K562 (cell line): ENCODE results near the gene DAB2. TPM values are rescaled to one million over a fixed set of nuclear protein-coding genes. Genes with fewer than 3 reads are reported as not detected.

Source experiments
- ATAC-seq: fragments of 200-7000 bp; cut with Tn5 transposase; 3 replicates; pipeline ENCODE4 v1.9.1; 2020; ENCODE audit warnings: moderate library complexity
- BruUV-seq: library from RNA; stranded (reverse); fragments of 400-500 nt; replicated peaks from 2 replicates; lab custom pipeline; 2021; lab: Mats Ljungman, UMichigan
- CTCF ChIA-PET: fragments of 300-600 bp; formaldehyde crosslinking; extraction: SDS; loops from one replicate; lab custom pipeline; 2021; ENCODE audit warnings: low intra/inter-chr PET ratio; lab: Yijun Ruan, JAX
- POLR2A ChIA-PET: fragments of 300-600, 350-650 bp; sonication (Branson Sonifier 250); formaldehyde crosslinking; extraction: SDS; loops from one replicate; lab custom pipeline; 2021; ENCODE audit warnings: antibody characterized with exemption, inconsistent platforms; lab: Yijun Ruan, JAX
- DNase-seq, 4 experiments: peaks; one replicate each; pipeline versions ENCODE4 v3.0.0 to v3.0.0-alpha.2; 2011 to 2018; ENCODE audit warnings: low spot score in 3 of 4, mixed read lengths in 3 of 4; ENCODE audit errors: extremely low read depth in 1 of 4
- FAIRE-seq: peaks from 2 replicates; lab custom pipeline; 2011; peaks lifted over from hg19 to GRCh38; lab: Jason Lieb, UNC
- H2AFZ ChIP-seq: 2 replicates; pipeline ENCODE4 v1.6.0; 2011; ENCODE audit warnings: low read depth, low read length, control low read depth, inconsistent platforms
- H3K27ac ChIP-seq: fragments of 200-600 bp; 3 replicates; pipeline ENCODE4 v1.8.0; 2011; ENCODE audit warnings: low read depth, mild to moderate bottlenecking, control low read depth, inconsistent platforms, low read length, moderate library complexity, mixed read lengths; ENCODE audit errors: extremely low read depth
- H3K27me3 ChIP-seq, 2 experiments: fragments of 300-600 bp in 1 of 2; 2 replicates in 1 of 2; 3 replicates in 1 of 2; pipeline versions ENCODE4 v1.6.0 to v1.8.0; 2011; ENCODE audit warnings: inconsistent platforms in 2 of 2, low read length in 2 of 2, mild to moderate bottlenecking in 1 of 2, mixed read lengths in 1 of 2, moderate library complexity in 1 of 2; ENCODE audit not compliant: control insufficient read depth in 2 of 2, insufficient read depth in 2 of 2
- H3K36me3 ChIP-seq: fragments of 300-600 bp; 3 replicates; pipeline ENCODE4 v1.8.0; 2011; ENCODE audit warnings: mild to moderate bottlenecking, low read length, inconsistent platforms; ENCODE audit not compliant: control insufficient read depth, insufficient read depth
- H3K4me1 ChIP-seq, 2 experiments: fragments of 200-600 bp in 1 of 2; replicated peaks in 1 of 2; 2 replicates in 1 of 2; 3 replicates in 1 of 2; pipeline versions ENCODE4 v1.5.1 to v1.8.0; 2011; ENCODE audit warnings: inconsistent platforms in 2 of 2, low read length in 2 of 2, mild to moderate bottlenecking in 1 of 2, mixed read lengths in 1 of 2, moderate library complexity in 1 of 2; ENCODE audit not compliant: control insufficient read depth in 2 of 2, insufficient read depth in 2 of 2
- H3K4me2 ChIP-seq: 2 replicates; pipeline ENCODE4 v1.6.1; 2011; ENCODE audit warnings: low read length, control low read depth, inconsistent platforms, mixed read lengths; ENCODE audit not compliant: insufficient read depth
- H3K4me3 ChIP-seq: fragments of 200-600 bp; sonication (generic), shearing (Covaris generic); 2 replicates; pipeline ENCODE4 v1.5.1; 2016; ENCODE audit warnings: control low read depth, inconsistent platforms
- H3K79me2 ChIP-seq: fragments of 200-600 bp; 3 replicates; pipeline ENCODE4 v1.8.0; 2011; ENCODE audit warnings: low read length, inconsistent platforms; ENCODE audit not compliant: control insufficient read depth, insufficient read depth
- H3K9ac ChIP-seq, 2 experiments: 2 replicates each; pipeline versions ENCODE4 v1.6.0 to v1.6.1; 2011; ENCODE audit warnings: low read depth in 2 of 2, low read length in 2 of 2, control low read depth in 1 of 2, inconsistent platforms in 1 of 2, mild to moderate bottlenecking in 1 of 2, mixed read lengths in 1 of 2; ENCODE audit not compliant: insufficient read depth in 1 of 2
- H3K9me1 ChIP-seq: one replicate; pipeline ENCODE4 v1.6.0; 2011; ENCODE audit warnings: inconsistent platforms, mild to moderate bottlenecking, low read length, moderate library complexity; ENCODE audit not compliant: control insufficient read depth, insufficient read depth
- H3K9me3 ChIP-seq: replicated peaks from 2 replicates; pipeline ENCODE4 v1.5.1; 2011; ENCODE audit warnings: low read depth, low read length, inconsistent platforms; ENCODE audit not compliant: control insufficient read depth, insufficient read depth
- H4K20me1 ChIP-seq: replicated peaks from 2 replicates; pipeline ENCODE4 v1.6.1; 2011; ENCODE audit warnings: low read length, inconsistent platforms, mixed read lengths; ENCODE audit not compliant: control insufficient read depth, insufficient read depth
- DDX20 ChIP-seq: fragments of 450-650 bp; IDR thresholded peaks from 2 replicates; pipeline ENCODE4 v1.6.1; 2016; ENCODE audit warnings: missing genetic modification characterization, low read depth, mild to moderate bottlenecking, missing compliant biosample characterization, moderate library complexity
- LCOR ChIP-seq: sonication (generic); formaldehyde crosslinking; IDR thresholded peaks from 2 replicates; pipeline ENCODE4 v1.8.0; 2022; ENCODE audit warnings: mild to moderate bottlenecking, missing genetic modification reagents
- SIRT6 ChIP-seq: IDR thresholded peaks from one replicate; pipeline ENCODE4 v1.6.1; 2012; ENCODE audit warnings: low read depth, mild to moderate bottlenecking, control low read depth, inconsistent platforms, low read length, moderate library complexity
- SMC3 ChIP-seq: conservative IDR thresholded peaks from 2 replicates; pipeline ENCODE4 v1.6.1; 2011; ENCODE audit warnings: low read depth, low read length, improper control_type of control experiment; ENCODE audit not compliant: insufficient read depth
- ZNF24 ChIP-seq: fragments of 450-650 bp; IDR thresholded peaks from 2 replicates; pipeline ENCODE4 v1.6.1; 2016
- WGBS: fragments of 100-300 bp; shearing (Covaris generic); methylation state at CpG from one replicate; pipeline ENCODE4 v1.1.6; 2016; ENCODE audit warnings: low coverage, mixed read lengths; ENCODE audit not compliant: insufficient coverage; ENCODE audit errors: missing lambda C conversion rate; 5-methylcytosine and 5-hydroxymethylcytosine counted together
- in situ Hi-C: fragments of 300-500 bp; cut with MboI; formaldehyde crosslinking; loops from 4 replicates; pipeline ENCODE4 v1.15.0; 2018; ENCODE audit warnings: inconsistent platforms, mixed read lengths
- intact Hi-C: fragments of 100-400 bp; cut with micrococcal nuclease; formaldehyde crosslinking; loops from 2 replicates; pipeline ENCODE4 v1.14.2; 2022
- polyA plus RNA-seq, 8 experiments: library from polyadenylated mRNA; depleted of rRNA in 4 of 8; stranded (reverse) in 5 of 8; unstranded in 3 of 8; fragments of >200 nt; fragmentation: Nextera tagmentation in 2 of 8; fragmentation: Illumina TruSeq in 1 of 8; extraction: Ambion mirVana in 2 of 8; extraction: Trizol in 1 of 8; gene quantifications; 2 replicates each; pipeline versions ENCODE4 v1.2.1 to v1.2.3, GENCODE V29; 2011 to 2014; ENCODE audit warnings: inconsistent platforms in 1 of 8, missing spikeins in 1 of 8
- total RNA-seq, 7 experiments: library from RNA; depleted of rRNA in 6 of 7; stranded (reverse); fragments of >200 nt in 6 of 7; fragmentation: Illumina TruSeq in 2 of 7; extraction: Trizol in 2 of 7; gene quantifications; 2 replicates each; pipeline versions ENCODE4 v1.2.1 to v1.2.3, GENCODE V29; 2011 to 2021; ENCODE audit warnings: low replicate concordance in 1 of 7
- TF ChIP-seq, protein P1 (sequence below), 2 experiments: fragments of 250-450 bp in 1 of 2; fragments of 450-650 bp in 1 of 2; sonication (Bioruptor Pico) in 1 of 2; IDR thresholded peaks; 2 replicates each; pipeline versions ENCODE4 v1.6.1 to v1.8.0; 2016 to 2021; ENCODE audit warnings: mild to moderate bottlenecking in 2 of 2, moderate library complexity in 2 of 2, missing compliant biosample characterization in 1 of 2, missing genetic modification characterization in 1 of 2
- TF ChIP-seq, protein P2 (sequence below): fragments of 450-650 bp; IDR thresholded peaks from 2 replicates; pipeline ENCODE4 v1.6.1; 2016; ENCODE audit warnings: low read depth, mild to moderate bottlenecking, moderate library complexity

Gene DAB2
- total and polyA plus RNA-seq, 9 of the 15 experiments (the other 6 are each of a cell fraction or from before 2014, with no cell fraction given), result 6.6 to 29.9 (median 24.1) TPM

DNA sequence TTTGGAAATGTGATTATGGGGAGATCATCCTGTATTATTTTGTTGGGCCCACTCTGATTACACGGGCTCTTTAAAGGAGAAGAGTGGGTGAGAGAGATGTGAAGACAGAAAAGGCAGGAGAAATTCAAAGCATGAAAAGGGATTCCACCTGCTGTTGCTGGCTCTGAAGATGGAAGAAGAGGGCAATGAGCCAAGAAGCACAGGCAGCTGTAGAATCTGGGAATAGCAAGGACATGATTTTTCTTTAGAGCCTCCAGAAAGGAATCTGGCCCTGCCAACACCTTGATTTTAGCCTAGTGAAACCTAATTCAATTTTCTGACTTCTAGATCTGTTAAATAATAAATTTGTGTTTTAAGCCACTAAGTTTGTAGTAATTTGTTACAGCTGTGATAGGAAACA lies 71.8 kb downstream of the DAB2 start:
- CTCF ChIA-PET, result no interaction called here
- H4K20me1 ChIP-seq, result no peaks in the 10 kb centered on the region
- H3K27ac ChIP-seq, result no peak overlapping the region
- no peak for FAIRE-seq
- BruUV-seq, result no TSS peak
- POLR2A ChIA-PET, result interaction anchor here (0.6 to 1.6 kb wide), 3 partner anchors 10 to 1780 kb away, joined by 4 read pairs; no protein-coding TSS in a partner anchor
- in situ Hi-C loops, result no loop called here
- H3K4me1 ChIP-seq, result no peaks in the 10 kb centered on the region
- no peaks in the 10 kb centered on the region for H3K27me3 ChIP-seq
- no peak overlapping the region for H3K9ac ChIP-seq
- H3K36me3 ChIP-seq, result no peaks in the 10 kb centered on the region
- no peak overlapping the region for H2AFZ ChIP-seq
- H3K4me2 ChIP-seq, result no peak overlapping the region
- intact Hi-C loops, result no loop called here
- WGBS, result 0% methylated on average over 1 of the region's 1 CpG
- H3K79me2 ChIP-seq, result no peaks in the 10 kb centered on the region
- no peak for ATAC-seq
- H3K4me3 ChIP-seq, result no peak overlapping the region
- H3K9me1 ChIP-seq, result no peaks in the 10 kb centered on the region
- TF ChIP-seq, protein P1, sequence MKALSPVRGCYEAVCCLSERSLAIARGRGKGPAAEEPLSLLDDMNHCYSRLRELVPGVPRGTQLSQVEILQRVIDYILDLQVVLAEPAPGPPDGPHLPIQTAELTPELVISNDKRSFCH (CRISPR knock-in tag; IDR thresholded peaks at IDR 0.05), result no peak
- TF ChIP-seq, protein P1 (tag; IDR thresholded peaks at IDR 0.05), result no peak
- TF ChIP-seq ZNF24 (no peak), DDX20 (tag) (no peak), SMC3 (no peak), SIRT6 (no peak), LCOR (no peak)
- TF ChIP-seq, protein P2, sequence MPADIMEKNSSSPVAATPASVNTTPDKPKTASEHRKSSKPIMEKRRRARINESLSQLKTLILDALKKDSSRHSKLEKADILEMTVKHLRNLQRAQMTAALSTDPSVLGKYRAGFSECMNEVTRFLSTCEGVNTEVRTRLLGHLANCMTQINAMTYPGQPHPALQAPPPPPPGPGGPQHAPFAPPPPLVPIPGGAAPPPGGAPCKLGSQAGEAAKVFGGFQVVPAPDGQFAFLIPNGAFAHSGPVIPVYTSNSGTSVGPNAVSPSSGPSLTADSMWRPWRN, result no peak
- TF ChIP-seq, all 486 proteins: peak for 0
- H3K9me3 ChIP-seq, result no peaks in the 10 kb centered on the region
- no peak for DNase-seq
